ENCODE measurements around the gene NID2.

NID2 gene

GRCh38 chr14:52055167-52055566 lies 13.7 kb downstream of the NID2 start:
- in situ Hi-C loops (cut with MboI; ENCODE audit: low sequenced_read_pairs): no loop called here

- in situ Hi-C loops (cut with MboI; ENCODE audit: low sequenced_read_pairs): no loop called here
Measured at GRCh38 chr14:52054678-52055077, 14.2 kb downstream of the NID2 start.

- in situ Hi-C loops (cut with MboI; ENCODE audit: low sequenced_read_pairs): no loop called here
Measured at GRCh38 chr14:52053044-52053443, 15.8 kb downstream of the NID2 start.

GRCh38 chr14:52052288-52052943 lies 16.4 kb downstream of the NID2 start:
- in situ Hi-C loops (cut with MboI; ENCODE audit: low sequenced_read_pairs): no loop called here

- in situ Hi-C loops (cut with MboI; ENCODE audit: low sequenced_read_pairs): no loop called here
Measured at GRCh38 chr14:52051871-52052270, 17.0 kb downstream of the NID2 start.

GRCh38 chr14:52051251-52051650 lies 17.6 kb downstream of the NID2 start:
- in situ Hi-C loops (cut with MboI; ENCODE audit: low sequenced_read_pairs): no loop called here

GRCh38 chr14:52049721-52050588 lies 18.9 kb downstream of the NID2 start:
- in situ Hi-C loops (cut with MboI; ENCODE audit: low sequenced_read_pairs): no loop called here

GRCh38 chr14:52049271-52049670 lies 19.6 kb downstream of the NID2 start:
- in situ Hi-C loops (cut with MboI; ENCODE audit: low sequenced_read_pairs): no loop called here

GRCh38 chr14:52048641-52049204 lies 20.1 kb downstream of the NID2 start:
- in situ Hi-C loops (cut with MboI; ENCODE audit: low sequenced_read_pairs): no loop called here

- in situ Hi-C loops (cut with MboI; ENCODE audit: low sequenced_read_pairs): no loop called here
Measured at GRCh38 chr14:52048116-52048515, 20.7 kb downstream of the NID2 start.

- in situ Hi-C loops (cut with MboI; ENCODE audit: low sequenced_read_pairs): no loop called here
Measured at GRCh38 chr14:52046376-52046917, 22.4 kb downstream of the NID2 start.

- in situ Hi-C loops (cut with MboI; ENCODE audit: low sequenced_read_pairs): no loop called here
Measured at GRCh38 chr14:52044791-52045522, 23.9 kb downstream of the NID2 start.

GRCh38 chr14:52043690-52044089 lies 25.2 kb downstream of the NID2 start:
- in situ Hi-C loops (cut with MboI; ENCODE audit: low sequenced_read_pairs): no loop called here

GRCh38 chr14:52042371-52043289 lies 26.2 kb downstream of the NID2 start:
- in situ Hi-C loops (cut with MboI; ENCODE audit: low sequenced_read_pairs): no loop called here

- in situ Hi-C loops (cut with MboI; ENCODE audit: low sequenced_read_pairs): no loop called here
Measured at GRCh38 chr14:52040598-52040997, 28.3 kb downstream of the NID2 start.

GRCh38 chr14:52039124-52039815 lies 29.6 kb downstream of the NID2 start:
- in situ Hi-C loops (cut with MboI; ENCODE audit: low sequenced_read_pairs): no loop called here

GRCh38 chr14:52033101-52033642 lies 35.7 kb downstream of the NID2 start:
- in situ Hi-C loops (cut with MboI; ENCODE audit: low sequenced_read_pairs): no loop called here

- in situ Hi-C loops (cut with MboI; ENCODE audit: low sequenced_read_pairs): no loop called here
Measured at GRCh38 chr14:52032204-52032801, 36.6 kb downstream of the NID2 start.

GRCh38 chr14:52031781-52032180 lies 37.1 kb downstream of the NID2 start:
- in situ Hi-C loops (cut with MboI; ENCODE audit: low sequenced_read_pairs): no loop called here
